Measurements from ENCODE around the gene ZNF79. TPM values are rescaled to one million over a fixed set of nuclear protein-coding genes. Genes with fewer than 3 reads are reported as not detected.

ZNF79 gene
- total and polyA plus RNA-seq, 2 of the 8 experiments (the other 6 are each of a cell fraction or from before 2014, with no cell fraction given), result 2.4 to 7.4 TPM

DNA sequence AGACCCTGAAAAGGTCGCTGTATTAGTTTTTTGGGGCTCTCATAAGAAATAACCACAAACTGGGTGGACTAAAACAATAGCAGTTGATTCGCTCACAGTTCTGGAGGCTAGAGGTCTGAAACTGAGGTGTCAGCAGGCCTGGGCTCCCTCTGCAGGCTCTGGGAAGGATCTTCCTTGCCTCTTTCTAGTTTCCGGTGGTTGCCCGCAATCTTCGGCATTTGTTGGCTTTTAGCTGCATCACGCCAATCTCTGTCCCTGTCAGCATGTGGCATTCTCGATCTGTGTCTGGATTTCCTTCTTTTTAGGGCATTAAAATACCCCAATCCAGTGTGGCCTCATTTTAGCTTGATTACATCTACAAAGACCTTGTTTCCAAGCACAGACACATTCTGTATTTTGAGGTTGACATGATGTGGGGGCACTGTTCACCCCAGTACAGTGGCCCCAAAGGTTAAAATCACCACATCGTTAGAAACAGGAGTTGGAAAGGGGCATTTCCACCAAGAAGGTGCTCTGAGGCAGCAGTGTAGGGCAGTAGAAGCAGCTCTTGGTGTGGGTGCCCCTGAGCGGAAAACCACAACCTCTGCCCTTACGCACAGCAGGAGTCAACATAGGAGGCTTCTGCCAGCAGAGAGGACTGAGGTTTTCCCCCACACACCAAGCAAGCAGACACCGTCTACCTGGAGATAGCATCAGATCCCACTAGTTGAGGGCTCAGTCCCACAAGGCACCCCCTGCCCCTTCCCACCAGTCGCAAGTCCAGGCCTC is 13.5 kb downstream of the ZNF79 start:
- Histone ChIP-seq H2BK12ac (ENCODE audit: low read depth, low read length) (no peak overlapping the region), H4K8ac (ENCODE audit: extremely low read depth, insufficient read depth, low read length) (no peak overlapping the region), H2AK5ac (ENCODE audit: low read depth, low read length) (no peak overlapping the region), H3K27me3 (replicated peaks in 1 of 4; ENCODE audit: control insufficient read depth in 3 of 4, extremely low read depth in 1 of 4, insufficient read depth in 3 of 4, low read length in 3 of 4) (no peaks in the 10 kb centered on the region), H3K4me1 (replicated peaks in 1 of 4; ENCODE audit: control insufficient read depth in 3 of 4, insufficient read depth in 4 of 4, low read length in 3 of 4) (no peaks in the 10 kb centered on the region), H3K4ac (replicated peaks; ENCODE audit: insufficient read length, low read depth, low read length) (no peak overlapping the region), H4K5ac (ENCODE audit: insufficient read length, low read depth, low read length) (no peak overlapping the region), H2AFZ (ENCODE audit: low read length) (no peak overlapping the region), H2BK120ac (replicated peaks; ENCODE audit: low read depth, low read length) (no peak overlapping the region), H3K56ac (replicated peaks; ENCODE audit: insufficient read length, low read depth, low read length) (no peak overlapping the region), H3K79me2 (ENCODE audit: control insufficient read depth in 1 of 2, insufficient read depth in 2 of 2, low read length in 2 of 2) (no peaks in the 10 kb centered on the region), H4K20me1 (replicated peaks in 1 of 2; ENCODE audit: control insufficient read depth in 1 of 2, insufficient read depth in 2 of 2, low read length in 2 of 2) (peaks cover 2% of the 10 kb centered on the region in 2 experiments), H3K14ac (ENCODE audit: insufficient read length) (no peak overlapping the region), H3K4me3 (ENCODE audit: extremely low read depth in 1 of 4, insufficient read depth in 2 of 4, low read depth in 3 of 4, low read length in 4 of 4) (no peak overlapping the region), H3K36me3 (ENCODE audit: control insufficient read depth in 2 of 4, insufficient read depth in 4 of 4, low read length in 3 of 4) (peaks cover 25 to 65% (median 51%) of the 10 kb centered on the region in 4 experiments), H2BK15ac (ENCODE audit: low read length) (no peak overlapping the region), H3K18ac (ENCODE audit: extremely low read depth, low read length) (no peak overlapping the region), H3K79me1 (ENCODE audit: low read depth, low read length) (peaks cover 2% of the 10 kb centered on the region; the same call in 1 of the 2 replicates), H2BK20ac (ENCODE audit: low read length) (no peak overlapping the region), H4K91ac (replicated peaks; ENCODE audit: insufficient read length, low read length) (no peak overlapping the region), H3K4me2 (ENCODE audit: insufficient read depth in 1 of 2, low read depth in 2 of 2, low read length in 2 of 2) (no peak overlapping the region), H2BK5ac (ENCODE audit: low read depth, low read length) (no peak overlapping the region), H3K9ac (replicated peaks in 1 of 4; ENCODE audit: extremely low read depth in 1 of 4, low read depth in 3 of 4, low read length in 3 of 4) (no peak overlapping the region), H3K23me2 (ENCODE audit: low read depth, low read length) (no peaks in the 10 kb centered on the region), H3K9me3 (ENCODE audit: insufficient read depth in 2 of 2, low read depth in 1 of 2, low read length in 1 of 2) (no peaks in the 10 kb centered on the region), H3K27ac (ENCODE audit: low read depth, low read length) (no peak overlapping the region), H3K23ac (ENCODE audit: insufficient read length) (no peak overlapping the region)
- CTCF ChIA-PET (ENCODE audit: partially characterized antibody), result interaction anchor here (0.6 to 1.3 kb wide), 3 partner anchors 13 to 223 kb away, joined by 3 to 5 read pairs (median 3); partner anchors contain the start of gene ZNF79
- FAIRE-seq, result no peak
- 86% methylated on average over 12 of the region's 12 CpGs; no CpG with 5 or more reads in 1 of the 2 experiments for WGBS, 2 experiments (ENCODE audit: extremely low coverage in 1 of 2, insufficient coverage in 1 of 2, insufficient read length in 1 of 2, insufficient replicate concordance in 2 of 2, low coverage in 1 of 2, low lambda C conversion rate in 2 of 2, missing lambda C conversion rate in 1 of 2)
- POLR2A ChIA-PET (ENCODE audit: partially characterized antibody), result interaction anchor here (2.5 to 11.3 kb wide), 3 partner anchors 8 to 16 kb away, joined by 8 to 125 read pairs (median 45); partner anchors contain the start of genes LRSAM1, RPL12 and ZNF79
- DNase-seq (ENCODE audit: low read depth in 1 of 2, low spot score in 2 of 2), result no peak
- no peak for TF ChIP-seq POLR2AphosphoS5 (IDR thresholded peaks at IDR 0.05; ENCODE audit: low read depth, low read length)
- TF ChIP-seq RXRA (IDR thresholded peaks at IDR 0.05; ENCODE audit: insufficient read depth, low read depth, low read length), result no peak
- TF ChIP-seq RAD21 (IDR thresholded peaks at IDR 0.05 in 1 of 2, conservative IDR thresholded peaks at IDR 0.05 in 1 of 2; ENCODE audit: low read depth in 2 of 2, low read length in 2 of 2), result peak; percentile 32 to 50; a peak in 3 of 4 replicates
- TF ChIP-seq TEAD4 (IDR thresholded peaks at IDR 0.05; ENCODE audit: low read depth, low read length), result no peak
- TF ChIP-seq GABPA (IDR thresholded peaks at IDR 0.05; ENCODE audit: borderline replicate concordance, insufficient read depth, low read length), result no peak
- peak in 2 of 3 experiments; percentile 27 to 41; a peak in 2 of 4 replicates for TF ChIP-seq CTCF (IDR thresholded peaks at IDR 0.05; ENCODE audit: control extremely low read depth in 1 of 3, insufficient read depth in 1 of 3, low read depth in 1 of 3, low read length in 3 of 3)
- TF ChIP-seq KDM4A (IDR thresholded peaks at IDR 0.05; ENCODE audit: low read depth, low read length, severe bottlenecking), result no peak
- no peak for TF ChIP-seq BRCA1 (IDR thresholded peaks at IDR 0.05; ENCODE audit: low read depth, low read length)

All from H1 (cell line).